ENCODE measurements around the gene TIE1. TPM values are rescaled to one million over a fixed set of nuclear protein-coding genes. Genes with fewer than 3 reads are reported as not detected.

Gene TIE1
- total and polyA plus RNA-seq, 2 donors (not counting 3 experiments of a cell fraction or from before 2014, with no cell fraction given) = 531 to 620 TPM

DNA sequence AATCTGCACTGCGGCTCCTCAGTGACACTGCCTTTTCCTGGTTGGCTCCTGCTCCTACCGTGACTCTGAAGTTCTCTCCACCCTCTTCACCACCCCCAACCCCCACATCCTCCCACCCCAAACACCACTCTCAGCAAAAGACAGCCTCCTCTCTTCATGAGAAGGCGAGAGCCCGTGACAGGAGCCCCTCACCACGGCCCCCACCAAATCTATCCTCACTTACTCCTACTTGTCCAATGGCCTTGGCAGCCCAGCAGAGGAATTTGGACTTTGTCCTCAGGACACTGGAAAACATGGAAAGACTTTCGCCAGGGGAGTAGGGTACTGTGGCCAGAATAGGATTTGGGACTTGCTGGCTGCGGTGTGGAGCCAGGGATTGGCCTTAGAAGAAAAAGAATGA is 24.1 kb upstream of the TIE1 start:
- TF ChIP-seq FOS (IDR thresholded peaks at IDR 0.05; ENCODE audit: borderline replicate concordance, insufficient read depth, low read length) (no peak), POLR2A (IDR thresholded peaks at IDR 0.05; ENCODE audit: low read depth, low read length) (no peak), GATA2 (IDR thresholded peaks at IDR 0.05; ENCODE audit: insufficient read depth, insufficient read length, low read depth, low read length) (no peak), POLR2AphosphoS5 (IDR thresholded peaks at IDR 0.05; ENCODE audit: insufficient read depth, low read depth, low read length) (no peak), EZH2 (IDR thresholded peaks at IDR 0.05; ENCODE audit: borderline replicate concordance, low read depth, low read length, severe bottlenecking) (no peak)
- TF ChIP-seq, protein P1, sequence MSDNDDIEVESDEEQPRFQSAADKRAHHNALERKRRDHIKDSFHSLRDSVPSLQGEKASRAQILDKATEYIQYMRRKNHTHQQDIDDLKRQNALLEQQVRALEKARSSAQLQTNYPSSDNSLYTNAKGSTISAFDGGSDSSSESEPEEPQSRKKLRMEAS (IDR thresholded peaks at IDR 0.05; ENCODE audit: insufficient read depth, insufficient read length) = no peak
- TF ChIP-seq, protein P2, sequence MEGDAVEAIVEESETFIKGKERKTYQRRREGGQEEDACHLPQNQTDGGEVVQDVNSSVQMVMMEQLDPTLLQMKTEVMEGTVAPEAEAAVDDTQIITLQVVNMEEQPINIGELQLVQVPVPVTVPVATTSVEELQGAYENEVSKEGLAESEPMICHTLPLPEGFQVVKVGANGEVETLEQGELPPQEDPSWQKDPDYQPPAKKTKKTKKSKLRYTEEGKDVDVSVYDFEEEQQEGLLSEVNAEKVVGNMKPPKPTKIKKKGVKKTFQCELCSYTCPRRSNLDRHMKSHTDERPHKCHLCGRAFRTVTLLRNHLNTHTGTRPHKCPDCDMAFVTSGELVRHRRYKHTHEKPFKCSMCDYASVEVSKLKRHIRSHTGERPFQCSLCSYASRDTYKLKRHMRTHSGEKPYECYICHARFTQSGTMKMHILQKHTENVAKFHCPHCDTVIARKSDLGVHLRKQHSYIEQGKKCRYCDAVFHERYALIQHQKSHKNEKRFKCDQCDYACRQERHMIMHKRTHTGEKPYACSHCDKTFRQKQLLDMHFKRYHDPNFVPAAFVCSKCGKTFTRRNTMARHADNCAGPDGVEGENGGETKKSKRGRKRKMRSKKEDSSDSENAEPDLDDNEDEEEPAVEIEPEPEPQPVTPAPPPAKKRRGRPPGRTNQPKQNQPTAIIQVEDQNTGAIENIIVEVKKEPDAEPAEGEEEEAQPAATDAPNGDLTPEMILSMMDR (IDR thresholded peaks at IDR 0.05; ENCODE audit: extremely low read depth in 1 of 2, insufficient read depth in 1 of 2, low read depth in 1 of 2, low read length in 2 of 2) = no peak
- Histone ChIP-seq H3K27ac (ENCODE audit: insufficient read depth, low read depth, low read length) (no peak overlapping the region), H3K9me3 (replicated peaks; ENCODE audit: control insufficient read depth, insufficient read depth, low read length) (no peaks in the 10 kb centered on the region), H3K27me3 (ENCODE audit: control insufficient read depth in 2 of 2, insufficient read depth in 2 of 2, low read length in 2 of 2) (no peaks in the 10 kb centered on the region), H3K4me2 (ENCODE audit: insufficient read depth, low read length) (no peak overlapping the region), H3K4me1 (ENCODE audit: control insufficient read depth, extremely low read depth, insufficient read depth, low read length) (peaks cover 3% of the 10 kb centered on the region), H3K4me3 (replicated peaks in 1 of 3; ENCODE audit: insufficient read depth in 1 of 3, low read depth in 1 of 3, low read length in 3 of 3) (no peak overlapping the region), H3K9ac (replicated peaks; ENCODE audit: extremely low read depth, insufficient read depth, low read length) (no peak overlapping the region), H3K9me1 (replicated peaks; ENCODE audit: control insufficient read depth, extremely low read depth, insufficient read depth, low read length) (no peaks in the 10 kb centered on the region), H3K36me3 (ENCODE audit: control insufficient read depth in 2 of 2, extremely low read depth in 1 of 2, insufficient read depth in 2 of 2, low read length in 2 of 2) (no peaks in the 10 kb centered on the region), H4K20me1 (replicated peaks; ENCODE audit: control insufficient read depth, extremely low read depth, insufficient read depth, low read length) (no peaks in the 10 kb centered on the region), H3K79me2 (ENCODE audit: control insufficient read depth, insufficient read depth, low read length) (no peaks in the 10 kb centered on the region), H2AFZ (ENCODE audit: low read depth, low read length) (no peak overlapping the region)
- ChIA-PET POLR2A (no interaction called here), CTCF (interaction anchor here (1.6 kb wide), 1 partner anchor 106 kb away, joined by 4 read pairs; no protein-coding TSS in a partner anchor)
- intact Hi-C loops (cut with micrococcal nuclease) = no loop called here
- no peak for FAIRE-seq
- DNase-seq (ENCODE audit: low read depth, low spot score) = no peak
- dilution Hi-C loops (cut with MboI; ENCODE audit: extremely low pct_ligation_motif_present, low sequenced_read_pairs) = no loop called here
- no TSS peak for BruUV-seq (replicated peaks)
